C4-2B (cell line): ENCODE data around the gene MFSD2A.

Experiments used
- CTCF ChIP-seq: fragments of 450-650 bp; conservative IDR thresholded peaks from 2 replicates; pipeline ENCODE4 v1.5.1; 2017; ENCODE audit warnings: mild to moderate bottlenecking
- ZFX ChIP-seq: fragments of 450-650 bp; IDR thresholded peaks from 2 replicates; pipeline ENCODE4 v1.6.1; 2017

- TF ChIP-seq CTCF (no peak), ZFX (no peak)
Observed at GRCh38 chr1:39995973-39996393, 41.0 kb downstream of the MFSD2A start.
